HAP-1 (cell line): Measurements from ENCODE around the gene CTDNEP1.

ENCODE experiments used
- DNase-seq, 2 experiments: peaks; one replicate each; pipeline ENCODE4 v3.0.0-alpha.2; 2016 to 2020; ENCODE audit warnings: low spot score in 2 of 2
- H3K27me3 ChIP-seq: fragments of 250-450 bp; sonication (Bioruptor Pico); 2 replicates; pipeline ENCODE4 v1.5.1; 2020; ENCODE audit warnings: low read depth, mild to moderate bottlenecking, moderate library complexity
- H3K36me3 ChIP-seq: fragments of 250-450 bp; sonication (Bioruptor Pico); replicated peaks from 2 replicates; pipeline ENCODE4 v1.5.1; 2020; ENCODE audit warnings: mild to moderate bottlenecking
- H3K4me1 ChIP-seq: fragments of 250-450 bp; sonication (Bioruptor Pico); 2 replicates; pipeline ENCODE4 v1.5.1; 2020; ENCODE audit warnings: mild to moderate bottlenecking
- H3K4me3 ChIP-seq: fragments of 250-450 bp; sonication (Bioruptor Pico); 2 replicates; pipeline ENCODE4 v1.5.1; 2020; ENCODE audit warnings: mild to moderate bottlenecking, moderate library complexity
- H3K9me3 ChIP-seq: fragments of 250-450 bp; sonication (Bioruptor Pico); 2 replicates; pipeline ENCODE4 v1.5.1; 2020; ENCODE audit warnings: mild to moderate bottlenecking, moderate library complexity
- in situ Hi-C: fragments of 300-500 bp; cut with MboI; formaldehyde crosslinking; loops from 3 replicates; pipeline ENCODE4 v1.14.3; 2020; ENCODE audit warnings: low sequenced_read_pairs, inconsistent platforms, mixed read lengths

Gene CTDNEP1

GRCh38 chr17:7204336-7204735 lies 47.2 kb downstream of the CTDNEP1 start:
- H3K27me3 ChIP-seq, result no peaks in the 10 kb centered on the region
- no peak overlapping the region for H3K4me3 ChIP-seq
- H3K4me1 ChIP-seq, result no peaks in the 10 kb centered on the region
- no peak for DNase-seq
- in situ Hi-C loops, result no loop called here
- no peaks in the 10 kb centered on the region for H3K36me3 ChIP-seq
- H3K9me3 ChIP-seq, result no peaks in the 10 kb centered on the region

DNA sequence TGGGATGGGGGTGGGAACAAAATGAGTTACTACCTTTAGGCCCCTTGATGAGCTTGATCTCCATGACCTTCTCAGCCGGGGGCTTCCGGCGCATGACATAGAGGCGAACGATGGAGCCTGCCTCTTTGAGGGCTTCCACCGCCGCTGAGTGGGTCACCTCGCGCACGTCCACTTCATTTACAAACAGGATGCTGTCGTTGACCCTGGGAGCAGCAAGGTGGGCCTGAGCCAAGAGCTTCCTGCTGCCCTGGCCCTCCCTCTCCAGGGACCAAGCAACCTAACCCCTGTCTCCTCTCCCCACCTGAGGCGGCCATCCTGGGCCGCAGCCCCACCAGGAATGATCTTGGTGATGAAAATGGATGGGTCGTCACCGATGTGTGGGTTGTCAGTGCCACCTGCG lies 48.1 kb downstream of the CTDNEP1 start:
- no peak for DNase-seq
- Histone ChIP-seq H3K4me3 (no peak overlapping the region), H3K27me3 (no peaks in the 10 kb centered on the region), H3K4me1 (no peaks in the 10 kb centered on the region), H3K36me3 (no peaks in the 10 kb centered on the region), H3K9me3 (no peaks in the 10 kb centered on the region)
- in situ Hi-C loops, result no loop called here

GRCh38 chr17:7196651-7197401 lies 54.7 kb downstream of the CTDNEP1 start:
- Histone ChIP-seq H3K4me3 (no peak overlapping the region), H3K36me3 (no peaks in the 10 kb centered on the region), H3K9me3 (no peaks in the 10 kb centered on the region), H3K27me3 (no peaks in the 10 kb centered on the region), H3K4me1 (no peaks in the 10 kb centered on the region)
- in situ Hi-C loops, result no loop called here
- DNase-seq, result no peak

GRCh38 chr17:7195971-7196370 lies 55.6 kb downstream of the CTDNEP1 start:
- no peak for DNase-seq
- no peaks in the 10 kb centered on the region for H3K9me3 ChIP-seq
- H3K36me3 ChIP-seq, result no peaks in the 10 kb centered on the region
- no peaks in the 10 kb centered on the region for H3K27me3 ChIP-seq
- in situ Hi-C loops, result no loop called here
- H3K4me3 ChIP-seq, result no peak overlapping the region
- no peaks in the 10 kb centered on the region for H3K4me1 ChIP-seq
